ENCODE results near the gene MYH11.
"Not testable (repeated sequence)": the region's sequence is repeated elsewhere in the genome, so short reads cannot be mapped to it uniquely, and the experiment has no call there.

The MYH11 gene

DNA sequence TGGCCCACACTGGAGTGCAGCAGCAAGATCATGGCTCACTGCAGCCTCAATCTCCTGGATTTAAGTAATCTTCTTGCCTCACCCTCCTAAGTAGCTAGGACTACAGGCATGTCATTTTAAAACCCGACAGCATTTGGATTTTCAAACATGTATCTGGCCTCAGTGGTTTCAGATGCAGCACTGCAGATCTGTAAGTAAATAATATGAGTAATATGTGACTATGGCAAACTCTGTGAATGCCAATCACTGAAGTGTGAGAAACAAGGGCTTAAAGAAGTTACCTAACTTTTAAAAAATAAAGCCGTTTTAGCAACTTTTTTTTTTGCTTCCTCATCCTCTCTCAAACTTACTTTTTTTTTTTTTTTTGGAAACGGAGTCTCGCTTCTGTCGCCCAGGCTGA lies 19.7 kb upstream of the MYH11 start:
- no peak for DNase-seq

DNA sequence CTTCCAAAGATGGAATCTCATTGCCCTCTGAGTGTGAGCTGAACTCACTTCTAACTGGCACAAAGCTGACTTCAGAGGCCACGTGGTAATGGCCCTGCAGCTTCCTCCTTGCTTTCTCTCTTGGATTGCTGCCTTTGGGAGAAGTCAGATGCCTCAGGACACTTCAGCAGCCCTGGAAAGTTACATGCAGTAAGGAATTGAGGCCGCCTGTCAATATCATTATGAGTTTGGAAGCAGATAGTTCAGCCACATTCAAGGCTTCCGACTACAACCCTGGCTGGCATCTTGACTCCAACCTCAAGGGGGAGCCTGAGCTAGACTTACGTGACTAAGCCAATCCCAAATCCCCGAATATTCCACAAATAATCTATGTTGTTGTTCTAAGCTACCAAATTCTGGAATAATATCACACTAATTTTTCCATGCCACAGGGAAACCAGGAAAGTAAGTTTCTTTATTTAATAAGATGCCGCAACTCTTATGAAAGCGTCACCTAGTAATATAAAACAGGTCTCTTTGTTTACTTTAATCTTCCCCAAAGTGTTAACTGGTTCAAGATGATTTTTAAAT lies 18.0 kb upstream of the MYH11 start:
- DNase-seq, result no peak

DNA sequence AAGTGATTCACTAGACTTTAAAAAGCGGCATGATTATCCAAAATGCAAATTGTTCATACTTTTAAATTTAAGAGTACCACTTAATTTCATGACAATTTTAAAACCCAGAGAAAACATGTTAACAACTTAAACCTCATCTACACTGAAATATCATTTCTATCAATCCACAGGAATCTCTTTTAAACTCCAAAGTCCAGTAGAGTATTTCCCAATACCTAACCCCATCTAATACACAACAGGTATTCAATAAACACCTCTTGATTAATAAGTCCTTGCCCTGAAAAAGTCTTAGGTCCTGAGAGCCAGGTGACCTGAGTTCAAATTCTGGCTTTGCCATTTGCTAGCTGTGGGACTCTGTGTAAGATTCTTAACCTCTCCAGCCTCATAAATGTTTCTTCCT lies 16.9 kb upstream of the MYH11 start:
- no peak for DNase-seq

DNA sequence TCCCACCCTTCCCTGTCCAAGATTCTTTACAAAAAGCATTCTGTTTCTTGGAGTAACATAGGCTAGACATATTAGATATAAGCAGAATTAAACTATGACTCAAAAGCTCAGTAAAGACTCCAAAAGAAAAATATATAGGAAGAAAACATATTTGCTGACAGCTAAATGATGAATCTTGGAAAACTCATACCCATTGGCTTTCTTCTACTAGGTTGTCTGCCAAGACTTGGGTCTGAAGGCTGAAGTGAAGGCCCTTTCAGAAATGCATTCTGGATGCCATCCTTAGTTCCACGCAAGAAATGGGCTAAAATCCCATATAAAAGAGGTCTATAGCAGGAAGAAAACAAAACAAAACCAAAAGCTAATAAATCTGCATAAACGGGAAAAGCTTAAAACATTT lies 16.5 kb upstream of the MYH11 start:
- DNase-seq, result no peak

DNA sequence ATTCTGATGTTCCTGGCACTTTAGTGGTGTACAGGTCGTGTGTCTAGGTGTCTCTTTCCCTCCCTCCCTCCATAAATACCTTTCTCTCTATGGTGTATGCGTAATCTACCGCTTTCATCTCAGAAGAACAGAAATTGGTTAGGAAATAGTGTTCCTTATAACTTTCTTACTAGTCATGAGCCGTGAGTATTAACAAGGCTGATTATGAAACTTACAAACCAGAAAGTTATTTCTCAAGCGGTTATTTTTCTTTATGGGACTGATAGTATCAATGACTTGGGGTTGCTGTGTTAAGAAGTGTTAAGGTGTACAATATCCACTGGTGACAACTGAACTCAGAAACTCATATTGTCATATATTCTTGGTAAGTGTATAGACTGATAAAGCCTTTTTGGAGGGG lies 13.2 kb upstream of the MYH11 start:
- no peak for DNase-seq

DNA sequence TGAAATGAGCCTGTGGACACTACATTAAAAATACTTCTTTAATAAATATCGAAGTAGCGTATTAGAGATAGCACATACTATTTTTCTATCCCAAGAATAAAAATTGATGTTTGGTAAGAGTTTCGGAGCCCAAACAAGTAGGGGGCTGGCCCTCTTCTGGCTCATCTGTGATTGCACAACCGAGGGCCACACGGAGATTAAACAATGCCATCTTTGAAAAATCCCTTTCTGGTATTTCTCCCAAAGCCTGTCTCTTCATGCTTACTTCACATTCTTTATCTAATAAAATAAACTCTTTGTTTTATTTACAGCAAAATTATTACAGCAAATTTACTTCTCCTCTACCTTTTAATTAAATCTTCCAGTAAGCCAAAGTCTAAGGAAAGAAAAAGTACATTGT lies 9.6 kb upstream of the MYH11 start:
- no peak for DNase-seq

DNA sequence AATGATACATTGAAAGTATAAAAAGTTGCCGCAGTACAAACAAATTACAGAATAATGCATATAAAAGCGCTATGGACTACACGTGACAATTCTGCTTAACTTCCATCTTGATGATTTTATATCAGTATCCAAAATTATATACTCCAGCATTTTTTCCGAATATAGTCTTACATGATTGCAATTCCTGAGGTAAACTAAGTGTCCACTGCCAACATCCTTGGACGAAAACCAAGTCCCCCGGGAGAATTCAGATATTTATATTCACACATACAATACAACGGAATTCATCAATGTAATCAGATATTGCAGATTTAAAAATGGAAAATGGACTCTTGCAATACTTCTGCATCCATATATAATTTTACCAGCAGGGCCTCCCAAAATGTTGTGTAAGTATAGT lies 8.9 kb upstream of the MYH11 start:
- no peak for DNase-seq

DNA sequence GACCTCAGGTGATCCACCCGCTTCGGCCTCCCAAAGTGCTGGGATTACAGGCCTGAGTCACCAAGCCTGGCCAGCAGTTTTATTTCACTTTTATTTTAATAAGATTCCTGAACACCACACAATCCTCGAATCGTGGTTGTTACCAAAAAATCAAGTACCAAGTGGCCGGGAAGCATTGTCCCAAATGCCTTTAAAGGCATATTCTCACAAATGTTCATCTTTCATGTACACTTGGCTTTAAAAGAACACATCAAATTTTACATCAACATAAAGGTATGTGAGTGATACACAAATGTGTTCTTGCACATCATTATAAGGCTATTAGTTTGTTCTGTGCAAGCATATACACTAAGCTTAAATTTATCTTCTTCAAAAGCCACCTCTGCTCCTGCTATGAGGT lies 8.1 kb upstream of the MYH11 start:
- no peak for DNase-seq

DNA sequence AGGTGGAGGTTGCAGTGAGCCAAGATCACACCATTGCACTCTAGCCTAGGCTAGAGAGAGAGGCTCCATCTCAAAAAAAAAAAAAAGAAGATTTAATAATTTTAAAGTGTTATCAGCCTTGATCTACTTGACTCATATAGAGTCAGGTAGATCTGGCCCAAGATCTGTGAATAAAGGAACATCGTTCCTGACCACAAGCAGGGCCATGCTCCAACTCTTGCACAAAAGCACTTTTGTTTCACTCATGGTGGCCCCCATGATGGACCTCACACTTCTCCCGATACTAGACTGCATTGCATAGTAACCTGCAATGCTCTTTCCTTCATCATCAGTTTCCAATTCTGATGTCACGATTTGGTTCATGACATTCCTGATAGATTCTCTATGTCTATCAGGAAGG lies 5.2 kb upstream of the MYH11 start:
- DNase-seq, result no peak

DNA sequence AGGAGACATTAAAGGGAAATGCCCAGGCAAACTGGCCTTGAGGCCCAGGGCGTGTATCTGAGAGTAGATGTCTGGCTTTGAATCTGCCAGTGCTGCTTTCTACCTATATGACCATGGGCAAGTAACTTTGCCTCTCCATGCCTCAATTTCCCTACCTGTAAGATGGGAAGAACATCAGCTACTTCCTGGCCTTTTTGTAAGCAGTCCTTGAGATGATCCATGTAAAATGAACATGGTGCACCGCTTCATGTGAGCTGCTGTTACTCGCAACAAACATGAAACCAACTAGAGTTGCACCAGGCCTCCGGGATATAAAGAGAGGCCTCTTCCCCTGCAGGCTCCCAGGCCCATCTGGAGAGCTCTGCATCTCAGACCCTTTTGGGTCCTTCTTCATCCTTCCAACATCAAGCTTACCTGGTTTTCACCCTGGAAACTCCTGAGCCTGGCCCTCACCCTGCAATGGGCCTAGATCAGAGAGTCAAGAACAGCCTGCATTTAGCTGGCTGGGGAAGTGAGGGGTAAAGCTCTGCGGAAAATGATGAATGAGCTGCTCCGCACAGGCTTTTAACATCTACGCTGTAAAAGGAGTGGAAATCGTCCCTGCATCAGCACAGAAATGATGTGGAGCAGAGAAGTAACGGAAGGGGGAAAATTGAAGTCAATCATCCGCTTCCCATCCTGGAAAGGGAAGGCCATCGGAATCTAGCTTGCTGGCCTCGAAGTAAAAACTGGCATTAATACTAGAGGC lies 2.3 kb upstream of the MYH11 start:
- no peak for DNase-seq

DNA sequence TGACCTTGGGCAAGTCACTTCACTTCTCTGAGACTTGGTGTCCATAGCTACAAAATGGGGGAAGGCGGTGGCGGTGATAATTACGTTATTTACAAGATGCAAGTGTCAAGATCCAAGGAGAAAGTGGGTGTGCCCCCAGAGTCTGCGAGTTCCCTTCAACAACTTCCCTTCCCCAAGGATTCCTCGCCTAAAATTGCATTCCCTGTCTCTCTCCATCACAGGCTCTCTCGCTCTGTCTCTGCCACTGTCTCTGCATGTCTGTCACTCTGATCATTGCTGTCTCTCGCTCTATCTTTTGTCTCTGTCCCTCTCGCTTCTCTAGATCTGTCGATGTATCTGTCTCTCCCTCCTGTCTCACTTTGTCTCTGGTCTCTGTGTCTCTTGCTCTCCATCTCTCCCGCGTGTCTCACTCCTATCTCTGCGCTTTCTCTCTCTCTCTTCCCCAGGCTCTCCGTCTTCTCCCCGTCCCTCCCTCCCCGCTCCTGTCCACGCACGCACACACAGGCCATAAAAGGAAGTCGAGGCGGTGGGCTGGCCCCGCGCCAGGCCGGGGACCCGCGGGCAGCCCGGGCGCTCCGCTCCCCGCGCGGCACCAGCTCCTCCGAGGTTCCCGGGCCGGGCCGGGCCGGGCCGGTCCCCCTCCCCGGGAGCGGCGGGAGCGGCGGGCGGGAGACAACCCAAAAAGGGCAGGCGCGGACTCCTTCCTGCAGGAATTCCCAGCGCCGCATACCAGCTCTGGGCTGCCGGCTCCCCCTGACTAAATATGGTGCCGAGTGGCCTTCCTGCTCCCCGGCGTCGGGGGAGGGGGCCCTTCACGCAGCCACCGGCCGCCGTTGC lies 1.1 kb upstream of the MYH11 start:
- no peak for DNase-seq

DNA sequence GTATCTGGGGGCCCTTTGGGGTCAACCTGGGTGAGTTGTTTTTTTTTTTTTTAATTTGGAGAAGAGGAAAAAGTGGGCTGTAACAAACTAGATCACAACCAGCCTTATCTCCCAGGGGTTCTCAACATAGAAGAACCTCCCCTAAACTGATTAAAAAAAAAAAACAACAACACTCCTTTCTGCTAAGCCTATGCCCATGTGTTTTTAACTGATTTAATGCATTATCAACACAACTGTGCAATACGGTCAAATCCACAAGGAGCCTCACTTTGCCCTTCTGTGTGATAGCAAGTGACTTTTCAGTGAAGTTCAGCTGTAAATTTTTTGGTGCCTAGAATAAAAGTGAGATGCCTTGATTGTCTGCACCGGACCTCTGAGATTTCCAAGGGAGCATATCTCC lies 646 bp downstream of the MYH11 start:
- no peak for DNase-seq

DNA sequence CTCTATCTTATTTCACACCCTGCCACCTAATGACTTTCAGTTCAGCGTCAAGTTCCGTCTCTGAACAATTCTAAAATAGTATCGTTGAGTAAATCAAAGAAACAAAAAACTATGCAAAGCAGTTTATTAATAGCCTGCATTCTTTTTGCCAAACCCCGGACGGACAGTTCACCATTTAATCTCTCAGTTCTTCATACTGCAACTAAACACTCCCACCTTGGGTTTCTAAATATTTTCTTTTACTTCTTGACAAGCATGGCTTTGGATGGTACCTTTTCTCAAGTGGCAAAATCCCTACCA lies 1.2 kb downstream of the MYH11 start:
- DNase-seq, result no peak

DNA sequence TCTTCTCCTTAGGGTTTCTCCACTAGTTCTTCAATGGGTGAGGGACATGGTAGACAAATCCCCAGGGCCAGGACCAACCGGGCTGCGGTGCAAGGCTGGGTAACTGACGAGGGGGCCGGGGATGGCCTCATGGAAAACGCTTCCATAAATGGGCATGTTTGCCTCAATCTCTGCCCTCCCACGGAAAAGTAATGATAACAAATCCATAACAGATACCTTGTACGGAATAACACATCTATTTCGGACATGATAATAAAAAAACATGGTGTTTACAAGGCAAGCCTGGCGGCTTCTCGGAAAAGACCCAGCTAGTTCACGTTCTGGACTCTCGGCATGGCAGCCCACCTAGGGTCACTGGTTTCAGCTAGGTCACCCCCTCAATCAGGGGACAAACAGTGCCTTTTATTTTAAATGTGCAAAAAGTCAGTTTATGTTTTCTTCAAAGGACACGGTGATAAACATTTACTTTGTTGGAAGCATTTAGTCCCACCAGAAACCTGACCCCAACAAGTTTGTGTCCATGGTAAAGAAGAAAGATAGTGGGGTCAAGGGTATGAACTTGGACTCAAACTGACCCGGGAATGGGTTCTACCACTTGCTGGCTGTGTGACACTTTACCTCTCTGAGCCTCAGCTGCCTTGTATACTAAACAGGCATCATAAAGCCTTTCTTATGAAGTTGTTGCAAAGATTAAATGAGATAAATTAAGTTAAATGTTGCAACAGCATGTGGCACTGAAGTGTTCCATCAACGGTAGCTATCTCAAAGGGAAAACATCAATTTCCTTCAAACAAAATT lies 1.7 kb downstream of the MYH11 start:
- DNase-seq, result no peak

DNA sequence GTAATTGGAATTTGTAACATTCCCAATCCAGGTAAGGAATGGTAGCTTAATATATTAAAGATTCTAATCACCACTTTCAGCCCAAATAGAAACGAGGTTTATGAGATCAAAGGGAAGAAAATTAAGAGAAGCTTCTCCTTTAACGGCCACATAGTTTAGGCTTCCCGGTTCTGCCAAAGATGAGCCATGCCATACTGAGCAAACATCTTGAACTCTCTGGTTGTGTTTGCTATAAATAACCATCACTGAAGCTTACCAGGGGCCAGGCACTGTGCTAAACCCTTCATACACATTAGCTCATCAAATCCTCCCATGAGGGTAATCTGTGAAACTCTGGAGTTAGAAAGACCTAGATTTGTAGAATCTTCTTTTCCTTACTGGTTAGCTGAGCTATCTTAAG lies 2.8 kb downstream of the MYH11 start:
- DNase-seq, result no peak

DNA sequence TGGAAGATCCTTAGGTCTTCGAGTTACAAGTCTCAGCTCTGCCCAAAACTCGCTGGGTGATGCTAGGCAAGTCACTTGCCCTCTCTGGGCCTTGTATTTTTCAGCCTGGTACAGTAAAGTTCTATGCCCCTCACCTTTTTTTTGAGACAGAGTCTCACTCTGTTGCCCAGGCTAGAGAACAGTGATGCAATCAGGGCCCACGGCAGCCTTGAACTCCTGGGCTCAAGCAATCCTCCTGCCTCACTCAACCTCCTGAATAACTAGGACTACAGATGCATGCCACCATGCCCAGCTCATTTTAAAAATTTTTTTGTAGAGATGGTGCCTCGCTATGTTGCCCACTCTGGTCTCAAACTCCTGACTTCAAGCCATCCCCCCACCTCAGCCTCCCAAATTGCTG lies 3.8 kb downstream of the MYH11 start:
- DNase-seq, result no peak

DNA sequence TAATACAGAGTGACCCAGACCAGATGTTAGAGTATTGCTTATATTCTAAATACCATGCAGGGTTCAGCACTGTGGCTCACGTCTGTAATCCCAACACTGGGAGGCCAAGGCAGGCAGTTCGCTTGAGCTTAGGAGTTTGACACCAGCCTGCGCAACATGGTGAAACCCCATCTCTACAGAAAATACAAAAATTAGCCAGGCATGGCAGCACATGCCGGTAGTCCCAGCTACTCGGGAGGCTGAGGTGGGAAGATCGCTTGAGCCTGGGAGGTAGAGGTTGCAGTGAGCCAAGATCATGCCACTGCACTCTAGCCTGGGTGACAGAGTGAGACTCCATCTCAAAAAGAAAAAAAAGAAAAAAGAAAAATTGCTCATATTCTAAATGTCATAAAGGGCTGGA lies 6.3 kb downstream of the MYH11 start:
- not testable (repeated sequence) for DNase-seq

DNA sequence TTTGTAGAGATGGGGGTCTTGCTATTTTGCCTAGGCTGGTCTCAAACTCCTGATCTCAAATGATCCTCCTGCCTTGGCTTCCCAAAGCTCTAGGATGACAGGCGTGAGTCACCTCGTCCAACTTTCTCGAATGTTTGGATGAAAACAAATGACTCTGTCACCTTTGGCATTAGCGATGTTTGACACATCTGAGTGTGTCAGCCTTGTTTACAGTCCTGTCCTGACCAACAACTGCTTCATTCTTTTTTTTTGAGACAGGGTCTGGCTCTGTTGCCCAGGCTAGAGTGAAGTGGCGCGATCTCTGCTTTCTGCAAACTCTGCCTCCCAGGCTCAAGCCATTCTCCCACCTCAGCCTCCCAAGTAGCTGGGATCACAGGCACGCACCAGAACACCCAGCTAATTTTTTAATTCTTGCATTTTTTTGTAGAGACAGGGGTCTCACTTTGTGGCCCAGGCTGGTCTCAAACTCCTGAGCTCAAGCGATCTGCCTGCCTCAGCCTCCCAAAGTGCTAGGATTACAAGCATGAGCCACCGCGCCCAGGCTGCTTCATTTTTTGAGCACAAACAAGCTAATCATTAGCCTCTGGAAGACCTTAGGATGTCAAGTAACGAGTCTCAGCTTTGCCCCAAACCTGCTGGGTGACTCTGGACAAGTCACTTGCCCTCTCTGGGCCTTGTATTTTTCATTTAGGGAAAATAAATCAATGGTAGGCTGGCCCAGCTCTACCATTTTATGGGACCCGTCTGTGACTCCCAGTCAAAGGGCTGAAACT lies 7.4 kb downstream of the MYH11 start:
- no peak for DNase-seq

DNA sequence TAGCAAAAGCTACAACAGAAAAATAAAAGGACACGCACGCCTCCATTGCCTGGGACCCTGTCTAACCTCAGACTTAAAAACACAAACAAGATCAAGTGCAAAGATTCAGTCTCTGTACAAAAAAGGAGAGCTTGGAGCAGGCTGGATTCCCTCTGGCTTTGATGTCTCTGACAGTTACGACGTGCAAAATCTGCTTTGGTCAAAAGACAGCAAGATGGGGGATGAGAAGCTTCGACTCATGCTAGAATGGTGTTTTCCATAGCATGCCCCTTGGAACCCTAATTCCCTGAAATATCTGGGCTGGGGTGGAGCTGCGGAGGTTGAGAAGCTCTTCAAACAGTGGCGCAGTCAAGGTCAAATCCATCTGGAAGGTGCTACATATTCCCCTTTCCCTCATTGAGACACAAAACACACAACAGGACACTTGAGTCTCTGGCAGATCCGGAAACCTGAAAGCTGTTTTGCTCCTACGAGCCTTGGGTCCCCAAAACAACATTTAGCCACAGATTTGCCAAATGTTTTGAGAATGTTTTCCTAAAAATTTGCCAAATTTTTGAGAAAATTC lies 9.1 kb downstream of the MYH11 start:
- DNase-seq, result no peak

DNA sequence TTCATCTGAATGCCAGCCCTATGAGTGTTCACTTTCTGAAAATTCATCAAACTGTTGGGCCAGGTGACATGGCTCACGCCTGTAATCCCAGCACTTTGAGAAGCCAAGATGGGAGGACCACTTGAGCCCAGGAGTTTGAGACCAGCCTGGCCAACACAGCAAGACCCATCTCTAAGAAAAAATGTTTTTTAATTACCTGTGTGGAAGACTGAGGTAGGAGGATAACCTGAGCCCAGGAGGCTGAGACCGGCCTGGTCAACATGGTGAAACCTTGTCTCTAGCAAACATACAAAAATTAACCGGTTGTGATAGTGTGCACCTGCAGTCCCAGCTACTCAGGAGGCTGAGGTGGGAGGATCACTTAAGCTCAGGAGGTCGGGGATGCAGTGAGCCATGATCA lies 10.3 kb downstream of the MYH11 start:
- no peak for DNase-seq

DNA sequence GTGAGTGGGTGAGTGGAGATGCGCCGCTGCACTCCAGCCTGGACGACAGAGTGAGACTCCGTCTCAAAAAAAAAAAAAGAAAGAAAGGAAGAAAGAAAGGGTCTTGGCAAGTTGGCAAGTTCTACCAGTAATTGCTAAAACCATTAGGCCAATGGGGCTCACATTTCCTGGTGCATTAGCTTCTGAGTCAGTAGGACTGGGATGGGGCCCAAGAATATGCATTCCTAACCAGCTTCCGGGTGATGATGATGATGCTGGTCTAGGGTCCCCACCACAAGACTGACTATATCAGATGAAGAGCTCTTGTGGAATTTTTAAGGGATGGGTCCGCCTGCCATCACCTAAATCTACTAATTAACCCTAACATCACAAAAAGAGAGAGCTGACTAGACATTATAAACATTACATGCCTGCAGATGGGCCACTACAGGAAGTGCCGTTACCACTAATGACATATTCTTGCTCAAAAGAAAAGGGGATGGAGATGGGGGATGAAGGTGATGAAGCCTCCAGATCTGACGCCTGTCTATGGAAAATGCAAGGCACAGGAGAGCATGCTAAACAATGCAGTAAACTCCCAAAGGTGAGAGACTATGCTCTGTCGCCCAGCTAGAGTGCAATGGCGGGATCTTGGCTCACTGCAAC lies 13.1 kb downstream of the MYH11 start:
- DNase-seq, result no peak

DNA sequence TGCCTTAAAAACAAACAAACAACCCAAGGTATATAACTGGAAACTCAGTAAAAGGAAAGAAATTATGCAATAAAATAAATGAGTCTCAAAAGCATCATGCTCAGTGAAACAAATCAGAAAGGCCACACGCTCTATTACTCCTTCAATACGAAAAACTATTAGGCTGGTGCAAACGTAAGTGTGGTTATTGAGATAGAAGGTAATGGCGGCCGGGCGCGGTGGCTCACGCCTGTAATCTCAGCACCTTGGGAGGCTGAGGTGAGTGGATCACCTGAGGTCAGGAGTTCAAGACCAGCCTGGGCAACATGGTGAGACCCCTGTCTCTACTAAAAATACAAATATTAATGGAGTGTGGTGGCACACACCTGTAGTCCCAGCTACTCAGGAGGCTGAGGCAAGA lies 17.6 kb downstream of the MYH11 start:
- DNase-seq, result not testable (repeated sequence)
